OCI-M1 (cell line): ENCODE results near the gene EFCAB7.

Experiments used
- DNase-seq: peaks from one replicate; lab custom pipeline; 2025; lab: John Stamatoyannopoulos, UW

EFCAB7 gene

DNA sequence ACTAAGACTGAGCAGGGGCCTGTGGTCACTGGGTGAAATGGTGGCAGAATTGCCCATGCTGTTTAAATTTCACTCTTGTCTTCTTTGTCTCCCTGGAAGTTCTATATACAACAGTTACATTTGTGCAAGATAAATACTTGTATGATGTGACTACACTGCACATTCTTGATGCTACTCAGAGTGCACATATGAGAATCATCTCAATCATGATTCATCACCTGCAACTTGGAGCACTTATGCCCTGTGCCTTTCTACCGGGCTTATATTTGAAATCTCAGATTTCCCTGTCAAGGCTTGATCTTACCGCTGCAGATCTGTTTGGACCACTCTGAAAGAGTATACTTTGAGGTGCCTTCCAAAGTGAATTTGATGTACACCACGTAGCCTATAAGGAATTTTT is 80.5 kb downstream of the EFCAB7 start:
- DNase-seq = no peak

DNA sequence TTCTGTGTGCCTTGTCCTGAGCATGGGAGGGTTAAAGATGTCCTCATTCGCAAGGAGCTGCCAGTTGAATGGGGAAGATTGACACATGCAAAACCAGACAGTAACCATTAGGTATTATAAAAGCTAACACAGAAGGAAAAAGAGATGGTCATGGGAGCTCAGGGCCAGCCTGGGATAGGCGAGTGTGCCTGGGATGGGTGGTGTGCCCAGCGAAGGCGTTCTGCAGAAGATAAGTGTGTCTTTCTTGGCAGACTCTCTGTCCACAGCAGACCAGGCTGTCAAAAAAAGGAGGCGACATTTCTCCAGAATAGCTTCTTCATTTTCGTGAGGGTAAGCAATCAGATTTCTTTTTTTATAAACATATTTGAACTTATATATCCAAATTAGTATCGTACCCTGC is 84.0 kb downstream of the EFCAB7 start:
- no peak for DNase-seq

- no peak for DNase-seq
Measured at GRCh38 chr1:63611231-63611630, 87.9 kb downstream of the EFCAB7 start.

GRCh38 chr1:63612564-63612963 is 89.2 kb downstream of the EFCAB7 start:
- no peak for DNase-seq

GRCh38 chr1:63612971-63613370 is 89.6 kb downstream of the EFCAB7 start:
- no peak for DNase-seq

GRCh38 chr1:63615768-63616420 is 92.6 kb downstream of the EFCAB7 start:
- peak; percentile 84 for DNase-seq

DNA sequence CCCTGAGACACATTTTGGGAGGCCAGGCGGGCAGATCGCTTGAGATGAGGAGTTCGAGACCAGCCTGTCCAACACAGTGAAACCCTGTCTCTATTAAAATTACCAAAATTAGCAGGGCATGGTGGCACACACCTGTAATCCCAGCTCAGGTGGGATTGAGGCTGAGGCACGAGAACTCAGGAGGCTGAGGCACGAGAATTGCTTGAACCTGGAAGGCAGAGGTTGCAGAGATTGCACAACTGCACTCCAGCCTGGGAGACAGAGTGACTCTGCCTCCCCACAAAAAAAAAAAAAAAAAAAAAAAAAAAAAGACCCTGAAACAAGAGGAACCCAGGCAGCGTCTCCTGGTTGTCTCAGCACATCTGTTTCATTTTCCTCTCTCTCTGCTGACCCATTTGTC is 94.1 kb downstream of the EFCAB7 start:
- no peak for DNase-seq

DNA sequence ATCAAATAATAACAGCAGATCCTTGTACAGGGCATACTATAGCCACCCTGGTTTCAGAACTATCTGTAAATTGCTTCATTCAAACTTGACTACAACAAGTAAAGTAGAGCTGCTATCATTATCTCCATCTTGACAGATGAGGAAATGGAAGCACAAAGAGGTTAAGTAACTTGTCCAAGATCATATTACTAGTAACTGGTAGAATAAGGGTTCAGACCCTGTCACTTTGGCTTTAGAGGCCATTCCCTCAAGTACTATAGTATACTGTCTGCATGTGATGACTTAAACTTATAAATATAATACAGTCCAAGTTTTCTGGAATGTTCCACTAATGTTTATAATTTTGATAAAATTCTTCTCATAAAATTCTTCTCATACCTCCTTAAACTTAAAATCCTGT is 94.7 kb downstream of the EFCAB7 start:
- DNase-seq = no peak

DNA sequence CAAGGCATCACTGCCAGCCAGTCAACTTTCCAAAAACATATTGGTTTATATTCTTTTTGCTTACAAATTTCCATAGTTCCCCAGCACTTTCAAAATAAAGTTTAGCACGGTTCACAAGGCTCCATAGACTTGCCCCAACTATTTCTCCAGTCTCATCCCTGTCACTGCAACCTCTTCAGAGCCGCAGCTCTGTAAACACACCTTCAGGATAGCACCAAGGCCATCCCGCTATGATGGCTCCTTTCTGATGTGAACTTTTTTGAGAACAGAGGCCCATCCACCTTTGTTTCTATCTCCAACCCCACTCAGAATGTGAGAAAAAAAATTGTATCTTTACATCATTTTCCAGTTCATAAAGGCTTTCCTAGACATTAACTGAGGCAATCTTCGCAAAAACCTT is 96.2 kb downstream of the EFCAB7 start:
- DNase-seq = no peak

GRCh38 chr1:63620671-63621070 is 97.3 kb downstream of the EFCAB7 start:
- DNase-seq = no peak

DNA sequence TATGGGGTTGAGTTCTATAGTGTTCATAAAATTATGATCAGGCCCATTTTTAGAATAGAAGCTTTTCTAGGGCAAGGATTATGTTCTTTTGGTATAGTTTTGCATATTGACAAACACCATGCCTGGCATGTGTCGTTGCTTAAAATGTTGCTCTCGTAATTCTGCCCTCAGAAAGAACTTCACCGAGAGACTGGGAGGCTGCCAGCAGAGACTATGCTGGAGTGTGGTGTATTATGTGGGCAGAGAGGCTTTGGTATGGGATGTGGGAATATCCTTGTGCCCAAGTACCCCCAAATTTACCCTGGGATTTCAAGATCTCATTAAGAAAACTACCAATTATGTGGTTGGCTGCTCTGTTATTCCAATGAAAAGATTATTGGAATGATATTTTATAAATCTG is 97.8 kb downstream of the EFCAB7 start:
- no peak for DNase-seq

- DNase-seq = no peak
Measured at GRCh38 chr1:63621698-63622097, 98.4 kb downstream of the EFCAB7 start.
